HG03439 (cell line): Measurements from ENCODE around the gene PNPLA7.

Experiments used
- ATAC-seq: cut with Tn5 transposase; IDR thresholded peaks from one replicate; pipeline ENCODE4 v1.9.1; 2021; ENCODE audit warnings: mild to moderate bottlenecking, moderate library complexity; ENCODE audit not compliant: unreplicated experiment

The PNPLA7 gene

DNA sequence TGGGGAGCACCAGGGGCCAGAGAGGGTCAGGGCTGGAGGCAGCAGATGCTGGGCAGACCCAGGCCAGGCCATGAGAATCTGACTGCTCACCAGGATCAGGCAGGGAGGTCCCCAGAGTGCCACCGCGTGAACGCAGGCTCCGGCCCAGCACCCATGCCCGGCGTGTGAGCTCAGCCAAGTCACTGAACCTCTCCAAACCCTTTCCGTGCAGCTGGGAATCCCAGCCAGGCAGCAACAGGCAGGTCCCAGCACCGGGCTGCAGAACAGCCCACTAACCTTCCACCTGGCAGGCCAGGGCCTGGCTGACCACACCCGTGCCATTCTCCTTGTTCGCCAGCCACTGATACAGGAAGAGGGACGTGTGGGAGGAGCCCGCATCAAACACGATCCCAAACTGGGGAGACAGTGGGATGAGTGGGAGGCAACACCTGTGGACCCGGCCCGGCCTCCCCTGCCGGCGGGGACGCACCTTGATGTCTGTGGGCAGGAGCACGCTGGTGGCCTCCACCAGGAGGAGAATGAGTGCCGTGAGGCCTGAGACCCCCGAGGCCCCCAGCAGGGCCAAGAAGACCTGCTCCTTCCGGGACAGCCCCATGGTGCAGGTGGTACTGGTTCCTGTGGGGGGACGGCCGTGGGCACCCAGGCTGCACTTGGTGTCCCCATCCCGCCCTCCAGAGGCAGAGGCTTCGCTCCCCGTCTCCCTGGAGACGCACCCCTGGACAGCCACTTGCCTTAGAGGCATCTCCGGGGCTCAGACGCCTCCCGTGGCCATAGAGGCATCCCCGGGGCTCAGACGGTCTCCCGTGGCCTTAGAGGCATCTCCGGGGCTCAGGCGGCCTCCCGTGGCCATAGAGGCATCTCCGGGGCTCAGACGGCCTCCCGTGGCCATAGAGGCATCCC is 112.3 kb downstream of the PNPLA7 start:
- ATAC-seq, result no peak

GRCh38 chr9:137436761-137437600 is 113.2 kb downstream of the PNPLA7 start:
- ATAC-seq, result no peak

DNA sequence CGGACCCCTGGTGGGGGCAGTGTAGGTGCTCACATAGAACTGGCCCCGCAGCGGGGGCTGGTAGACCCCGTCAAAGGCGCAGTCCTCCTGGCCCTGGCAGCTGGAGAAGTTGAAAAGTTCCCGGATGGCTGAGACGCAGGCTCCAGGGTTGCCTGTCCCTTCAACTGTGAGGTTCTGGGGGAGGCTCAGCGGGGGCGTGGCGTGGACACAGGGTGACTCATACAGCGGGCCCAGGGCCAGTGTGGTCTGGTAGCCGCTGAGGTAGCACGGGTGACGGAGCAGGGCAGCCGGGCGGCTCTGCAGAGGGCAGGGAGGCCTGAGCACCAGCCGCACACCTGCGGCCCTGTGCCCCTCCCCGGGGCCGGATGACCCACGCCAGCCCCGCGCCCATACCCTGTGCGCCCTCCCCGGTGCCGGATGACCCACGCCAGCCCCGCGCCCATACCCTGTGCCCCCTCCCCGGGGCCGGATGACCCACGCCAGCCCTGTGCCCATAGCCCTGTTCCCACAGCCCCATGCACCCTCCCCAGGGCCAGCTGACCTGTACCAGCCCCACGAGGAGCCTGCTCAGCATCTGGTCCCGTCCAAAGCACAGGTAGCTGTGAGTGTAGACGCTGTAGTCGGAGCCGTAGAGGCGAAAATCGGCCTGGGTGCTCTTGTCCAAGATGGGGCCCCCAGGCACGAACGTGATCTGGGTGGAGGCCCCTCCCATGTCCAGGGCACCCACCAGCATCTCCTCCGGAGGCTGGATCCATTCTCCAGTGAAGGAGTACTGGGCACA is 114.0 kb downstream of the PNPLA7 start:
- no peak for ATAC-seq

DNA sequence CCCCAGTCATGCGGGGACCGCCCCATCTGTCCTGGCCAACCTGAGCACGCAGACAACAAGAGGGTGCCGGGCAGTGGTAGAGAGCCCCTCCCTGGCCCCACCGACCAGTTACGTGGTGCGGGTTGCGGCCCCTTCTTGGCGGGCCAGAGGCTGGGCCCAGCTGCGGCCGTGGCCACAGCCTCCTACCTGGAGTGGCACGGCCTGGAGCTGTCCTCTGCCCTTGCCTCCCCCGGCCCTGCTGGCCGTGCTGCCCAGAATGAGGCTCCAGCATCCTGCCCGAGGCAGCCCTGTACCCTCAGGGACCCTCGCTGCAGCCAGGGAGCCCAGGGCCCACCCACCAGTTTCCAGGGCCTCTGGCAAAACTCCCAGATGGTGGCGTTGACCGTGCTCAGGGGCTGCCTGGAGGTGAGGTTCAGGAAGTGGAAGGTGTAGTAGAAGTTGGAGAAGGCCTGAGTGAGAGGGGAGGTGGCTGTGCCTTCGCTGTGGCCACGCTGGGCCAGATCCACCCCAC is 114.8 kb downstream of the PNPLA7 start:
- ATAC-seq, result no peak

- no peak for ATAC-seq
These were observed 115.5 kb downstream of the PNPLA7 start for GRCh38 chr9:137434498-137435380.

DNA sequence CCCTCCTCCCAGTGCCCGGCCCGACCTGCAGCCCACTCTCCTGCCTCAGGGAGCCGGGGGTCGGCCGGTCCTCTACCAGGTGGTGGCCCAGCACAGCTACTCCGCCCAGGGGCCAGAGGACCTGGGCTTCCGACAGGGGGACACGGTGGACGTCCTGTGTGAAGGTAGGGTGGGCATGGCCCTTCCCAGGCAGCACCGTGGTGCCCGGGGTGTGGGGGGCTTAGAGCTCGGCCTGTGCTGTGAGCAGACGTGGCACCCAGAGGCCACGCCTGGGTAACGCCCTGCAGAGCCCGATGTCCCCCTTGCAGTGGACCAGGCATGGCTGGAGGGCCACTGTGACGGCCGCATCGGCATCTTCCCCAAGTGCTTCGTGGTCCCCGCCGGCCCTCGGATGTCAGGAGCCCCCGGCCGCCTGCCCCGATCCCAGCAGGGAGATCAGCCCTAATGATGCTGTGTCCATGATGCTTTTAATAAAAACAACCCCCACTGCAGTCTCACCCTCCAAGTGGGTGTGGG is 116.2 kb downstream of the PNPLA7 start:
- no peak for ATAC-seq

DNA sequence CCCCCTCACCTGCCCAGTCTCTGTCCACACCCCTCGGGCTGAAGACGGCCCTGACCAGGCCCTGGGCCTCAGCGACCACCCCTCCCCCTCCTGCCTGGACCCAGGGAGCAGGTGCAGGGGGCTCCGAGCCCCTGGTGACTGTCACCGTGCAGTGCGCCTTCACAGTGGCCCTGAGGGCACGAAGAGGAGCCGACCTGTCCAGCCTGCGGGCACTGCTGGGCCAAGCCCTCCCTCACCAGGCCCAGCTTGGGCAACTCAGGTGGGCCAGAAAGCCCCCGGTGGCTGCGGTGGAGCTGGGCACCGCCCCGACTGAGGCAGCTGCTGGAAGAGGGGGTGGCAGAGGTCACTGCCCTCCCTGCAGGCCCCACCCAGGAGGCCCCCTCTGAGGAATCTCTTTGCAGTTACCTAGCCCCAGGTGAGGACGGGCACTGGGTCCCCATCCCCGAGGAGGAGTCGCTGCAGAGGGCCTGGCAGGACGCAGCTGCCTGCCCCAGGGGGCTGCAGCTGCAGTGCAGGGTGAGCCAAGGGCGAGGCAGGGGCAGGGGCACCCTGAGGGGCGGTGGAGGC is 116.8 kb downstream of the PNPLA7 start:
- no peak for ATAC-seq

DNA sequence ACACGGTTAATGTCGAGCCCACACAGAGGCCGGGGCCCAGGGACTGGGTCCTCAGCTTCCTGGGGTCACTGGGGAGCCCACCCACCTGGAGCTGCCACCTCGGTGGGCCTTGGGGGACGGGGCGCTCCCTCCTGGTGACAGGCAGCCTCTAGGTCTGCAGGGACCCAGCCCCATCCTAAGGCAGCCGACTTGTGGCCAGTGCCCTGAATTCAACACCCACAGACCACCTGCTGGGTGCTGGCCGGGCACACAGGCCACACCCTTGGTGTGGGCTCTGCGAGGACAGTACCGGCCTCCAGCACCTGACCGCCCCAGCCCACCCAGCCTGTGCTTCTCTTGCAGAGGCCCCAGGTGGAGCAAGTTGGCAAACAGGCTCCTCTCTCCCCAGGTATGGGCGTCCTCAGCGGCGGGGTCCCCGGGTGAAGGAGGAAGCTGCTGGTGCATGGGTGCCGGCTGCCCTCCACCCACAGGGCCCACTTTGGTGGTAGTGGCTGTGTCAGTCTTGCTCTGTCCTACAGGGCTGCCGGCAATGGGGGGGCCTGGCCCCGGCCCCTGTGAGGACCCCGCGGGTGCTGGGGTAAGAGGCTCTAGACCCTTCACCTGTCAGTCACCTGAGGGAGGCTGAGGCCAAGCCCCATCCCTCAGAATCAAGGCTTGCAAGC is 117.4 kb downstream of the PNPLA7 start:
- no peak for ATAC-seq

GRCh38 chr9:137431416-137431931 is 118.7 kb downstream of the PNPLA7 start:
- ATAC-seq, result no peak

- no peak for ATAC-seq
These were observed 119.3 kb downstream of the PNPLA7 start for GRCh38 chr9:137430723-137431415.

DNA sequence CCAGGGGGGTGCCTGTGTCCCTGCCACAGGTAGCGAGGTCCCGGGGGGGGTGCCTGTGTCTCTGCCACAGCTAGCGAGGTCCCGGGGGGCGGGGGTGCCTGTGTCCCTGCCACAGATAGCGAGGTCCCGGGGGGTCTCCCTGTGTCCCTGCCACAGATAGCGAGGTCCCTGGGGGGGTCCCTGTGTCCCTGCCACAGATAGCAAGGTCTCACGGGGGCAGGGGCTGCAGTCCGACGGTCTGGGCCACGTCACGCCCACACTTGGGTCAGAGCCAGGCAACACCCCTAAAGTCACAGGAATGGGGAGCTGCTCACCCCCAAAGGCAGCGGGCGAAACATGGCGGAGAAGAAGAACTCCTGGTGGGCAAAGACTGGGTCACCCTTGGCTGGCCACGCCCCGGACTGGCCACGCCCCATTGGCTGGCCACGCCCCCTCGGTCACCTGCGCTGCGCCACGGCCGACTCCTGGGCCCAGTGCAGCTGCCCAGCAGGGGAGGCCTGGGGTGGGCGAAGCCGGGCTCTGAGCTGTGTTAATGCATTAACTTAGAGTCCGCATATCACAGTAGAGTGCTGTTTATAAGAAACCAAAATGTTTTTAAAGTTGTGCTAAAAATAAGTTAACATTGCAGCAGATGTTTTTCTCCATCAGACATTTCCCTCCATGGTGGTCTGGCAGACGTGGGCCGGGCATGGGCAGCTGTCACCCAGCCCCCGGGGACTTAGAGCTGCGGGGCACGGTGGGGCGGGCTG is 120.1 kb downstream of the PNPLA7 start:
- no peak for ATAC-seq

GRCh38 chr9:137429546-137429890 is 120.7 kb downstream of the PNPLA7 start:
- ATAC-seq, result no peak

GRCh38 chr9:137428841-137429545 is 121.2 kb downstream of the PNPLA7 start:
- no peak for ATAC-seq

DNA sequence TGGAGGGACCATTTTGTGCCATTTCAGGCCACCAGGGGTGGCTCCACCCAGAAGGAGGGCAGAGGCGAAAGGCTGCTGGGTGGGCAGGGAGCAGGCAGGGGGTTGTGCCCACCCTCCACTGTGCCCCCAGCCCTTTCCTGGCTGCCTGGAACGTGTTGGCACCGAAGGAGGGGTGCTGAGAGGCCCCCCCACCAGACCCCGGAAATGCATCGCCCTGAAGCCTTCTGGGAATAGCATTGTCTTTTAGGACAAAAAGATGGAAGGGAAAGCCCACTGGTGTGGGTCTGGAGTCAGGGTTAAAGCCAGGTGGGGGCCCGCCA is 121.9 kb downstream of the PNPLA7 start:
- no peak for ATAC-seq

DNA sequence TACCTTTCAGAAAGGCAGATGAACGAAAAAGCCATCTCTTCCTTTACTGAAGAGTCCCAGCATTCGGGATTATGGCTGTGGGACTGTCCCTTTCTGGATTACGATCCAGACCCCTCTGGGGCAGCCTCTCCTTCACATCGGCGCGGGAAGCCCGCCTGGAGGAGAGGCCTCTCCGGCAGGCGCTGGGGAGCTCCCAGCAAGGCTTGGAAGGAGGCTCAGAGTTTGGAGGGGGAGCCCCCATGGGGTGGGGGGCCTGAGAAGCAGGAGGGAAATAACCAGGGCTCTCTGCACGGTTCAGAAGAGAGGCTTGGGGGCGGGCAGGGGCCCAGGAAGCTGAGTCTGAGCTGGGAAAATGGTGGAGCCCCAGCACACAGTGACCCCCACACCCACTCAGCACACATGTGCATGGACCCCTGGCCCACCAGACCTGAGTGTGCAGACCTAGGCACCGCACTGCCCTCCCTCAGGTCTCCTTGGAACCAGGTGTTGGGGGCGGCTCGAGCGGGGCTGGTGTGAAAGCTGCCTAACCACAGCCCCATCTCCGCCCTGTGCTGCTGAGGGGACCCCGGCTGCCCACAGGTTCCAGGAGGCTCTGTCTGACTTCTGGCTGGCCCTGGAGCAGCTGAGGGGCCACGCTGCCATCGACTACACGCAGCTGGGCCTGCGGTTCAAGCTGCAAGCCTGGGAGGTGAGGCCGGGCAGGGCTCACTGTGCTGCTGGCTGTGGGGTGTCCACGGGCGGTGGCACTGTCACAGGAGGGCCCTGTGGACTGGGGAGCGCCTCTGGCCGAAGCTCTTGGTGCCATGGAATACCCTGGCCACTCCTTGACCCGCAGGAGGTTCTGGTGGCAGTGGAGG is 122.5 kb downstream of the PNPLA7 start:
- ATAC-seq, result no peak
